Activated naive CD4-positive, alpha-beta T cell (primary cell): ENCODE measurements around the gene LHB.

ENCODE experiments used
- DNase-seq, 4 experiments: peaks; one replicate each; lab custom pipeline; 2025; lab: John Stamatoyannopoulos, UW

The LHB gene

GRCh38 chr19:49010453-49010852 is 6.4 kb downstream of the LHB start:
- no peak for DNase-seq

- no peak for DNase-seq
Observed at GRCh38 chr19:49009828-49010227, 7.1 kb downstream of the LHB start.

GRCh38 chr19:49006905-49007304 is 10.0 kb downstream of the LHB start:
- DNase-seq: no peak

DNA sequence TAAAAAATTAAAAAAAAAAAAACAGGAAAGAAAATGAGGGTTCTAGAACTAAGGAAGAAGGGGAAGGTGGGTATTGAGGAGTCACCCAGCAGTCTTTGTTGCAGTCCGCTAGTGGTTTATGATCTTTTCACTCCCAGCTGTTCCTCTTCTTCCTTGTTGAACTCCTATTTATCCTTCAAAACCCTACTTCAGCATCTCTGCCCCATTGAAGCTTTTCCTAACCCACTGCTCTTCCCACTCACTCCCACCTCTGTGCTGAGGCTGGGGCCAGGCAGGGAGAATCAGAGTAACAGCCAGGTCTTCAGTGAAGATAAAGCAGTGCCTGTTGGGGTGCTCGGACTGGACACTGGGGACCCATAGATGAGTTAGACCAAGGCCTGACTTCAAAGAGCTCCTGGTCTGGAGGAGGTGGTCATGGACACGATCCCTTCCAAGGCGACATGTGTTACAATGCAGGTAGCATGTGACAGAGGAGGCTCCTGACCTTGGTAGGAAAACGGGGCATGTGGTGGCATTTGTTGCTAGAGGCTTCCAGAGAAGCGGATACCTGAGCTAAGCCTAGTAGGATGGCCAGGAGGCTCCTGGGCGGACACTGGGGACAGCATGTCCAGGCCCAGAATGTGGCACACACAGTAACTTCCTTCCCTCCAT is 11.8 kb downstream of the LHB start:
- no peak for DNase-seq

DNA sequence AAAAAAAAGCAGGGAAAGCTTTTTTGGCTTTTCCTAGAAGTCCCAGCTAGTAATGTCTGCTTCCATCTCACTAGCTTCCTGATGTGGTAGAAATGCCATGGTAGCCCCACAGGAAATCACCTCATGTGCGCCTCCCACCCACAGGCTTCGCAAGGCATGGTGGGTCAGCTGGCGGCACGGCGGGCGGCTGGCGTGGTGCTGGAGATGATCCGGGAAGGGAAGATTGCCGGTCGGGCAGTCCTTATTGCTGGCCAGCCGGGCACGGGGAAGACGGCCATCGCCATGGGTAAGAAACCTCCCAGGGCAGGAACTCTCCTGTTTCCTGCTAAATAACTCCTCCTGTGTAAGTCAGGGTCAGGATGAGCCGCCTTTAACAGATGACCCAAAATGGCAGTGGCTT is 12.8 kb downstream of the LHB start:
- DNase-seq: no peak

DNA sequence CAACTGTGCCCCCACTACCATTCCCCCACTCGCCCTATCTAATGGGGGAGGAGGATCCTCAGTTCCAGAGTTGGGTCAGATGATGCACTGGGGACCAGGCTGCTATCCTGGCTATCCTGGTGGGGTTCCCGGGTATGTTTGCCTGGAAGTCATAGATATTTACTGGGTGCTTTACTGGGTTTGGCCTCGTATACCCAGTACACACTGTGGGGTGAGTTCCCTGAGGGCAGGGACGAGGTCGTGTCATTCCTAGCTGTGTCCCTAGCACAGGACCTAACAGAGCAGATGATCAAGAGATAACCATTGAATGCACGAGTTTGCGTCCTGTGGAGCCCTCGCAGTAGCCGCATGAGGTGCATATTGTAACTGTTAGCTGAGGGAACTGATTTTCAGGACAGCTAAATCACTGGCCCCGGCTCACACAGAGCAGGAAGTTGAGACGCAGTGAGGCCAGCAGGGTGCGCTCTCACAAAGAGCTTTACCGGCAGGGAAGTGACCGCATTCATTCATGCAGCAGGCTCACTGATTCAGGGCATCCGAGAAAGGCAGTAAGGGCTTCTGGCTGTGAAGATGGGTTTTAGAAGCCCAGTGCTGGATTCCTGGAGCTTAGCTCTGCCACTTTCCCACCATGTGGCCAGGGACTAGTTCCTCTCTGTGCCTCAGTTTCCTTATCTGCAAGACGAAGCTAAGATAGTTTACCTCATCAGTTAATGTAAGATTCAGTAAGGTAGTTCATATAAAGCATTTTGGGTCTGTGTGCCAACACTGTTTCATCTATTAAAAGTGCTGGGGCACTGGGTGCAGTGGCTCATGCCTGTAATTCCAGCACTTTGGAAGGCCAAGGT is 17.2 kb downstream of the LHB start:
- DNase-seq: peak in 3 of 4 experiments; percentile 31 to 70 (median 46)

- DNase-seq: peak in 2 of 4 experiments; percentile 10 to 31
Observed at GRCh38 chr19:48997972-48998371, 18.9 kb downstream of the LHB start.

GRCh38 chr19:48994035-48994386 is 22.9 kb downstream of the LHB start:
- no peak for DNase-seq

- peak; percentile 96 to 99 (median 98) for DNase-seq
Observed at GRCh38 chr19:48993175-48994034, 23.5 kb downstream of the LHB start, which contains the start of the genes GYS1 and RUVBL2. Gene GYS1 (minus strand): TSS chr19:48993309. CDS start chr19:48993112, 197 bp downstream. Gene RUVBL2 (plus strand): TSS chr19:48993887. CDS start chr19:48993912, 25 bp downstream.

GRCh38 chr19:48992581-48993174 is 24.2 kb downstream of the LHB start:
- peak in 1 of 4 experiments; percentile 30 for DNase-seq

DNA sequence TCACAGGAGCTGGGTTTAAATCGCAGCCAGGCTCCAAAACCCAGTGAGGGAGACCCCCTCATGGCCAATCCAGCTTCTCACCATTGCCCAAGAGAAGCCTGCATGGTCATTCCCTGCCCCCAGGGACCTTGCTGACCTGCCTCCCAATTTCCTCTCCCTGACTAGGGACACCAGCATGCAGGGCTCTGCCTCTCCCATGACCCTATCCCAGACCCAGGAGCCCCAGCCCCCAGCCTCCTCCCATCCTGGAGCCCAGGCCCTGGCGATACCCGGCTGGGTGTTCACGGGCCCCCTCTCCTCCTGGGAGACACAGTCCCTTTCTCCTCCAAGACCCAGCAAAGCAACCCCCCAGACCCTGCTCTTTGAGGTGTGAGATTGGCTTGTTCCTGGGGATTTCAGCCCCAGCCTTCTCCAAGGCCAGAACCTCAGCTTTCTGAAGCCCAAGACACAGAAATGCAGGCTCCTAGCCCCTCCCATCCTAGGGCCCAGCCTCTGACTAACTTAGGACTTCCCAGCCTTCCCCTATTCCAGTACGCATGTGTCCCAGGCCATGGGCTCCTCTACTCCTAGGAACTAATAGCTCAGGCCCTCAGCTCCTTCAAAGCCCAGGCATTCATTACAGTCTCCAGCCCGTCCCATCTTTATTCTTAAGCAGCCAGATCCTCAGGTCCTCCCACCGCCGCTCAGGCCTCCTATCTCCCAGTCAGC is 24.9 kb downstream of the LHB start:
- no peak for DNase-seq

DNA sequence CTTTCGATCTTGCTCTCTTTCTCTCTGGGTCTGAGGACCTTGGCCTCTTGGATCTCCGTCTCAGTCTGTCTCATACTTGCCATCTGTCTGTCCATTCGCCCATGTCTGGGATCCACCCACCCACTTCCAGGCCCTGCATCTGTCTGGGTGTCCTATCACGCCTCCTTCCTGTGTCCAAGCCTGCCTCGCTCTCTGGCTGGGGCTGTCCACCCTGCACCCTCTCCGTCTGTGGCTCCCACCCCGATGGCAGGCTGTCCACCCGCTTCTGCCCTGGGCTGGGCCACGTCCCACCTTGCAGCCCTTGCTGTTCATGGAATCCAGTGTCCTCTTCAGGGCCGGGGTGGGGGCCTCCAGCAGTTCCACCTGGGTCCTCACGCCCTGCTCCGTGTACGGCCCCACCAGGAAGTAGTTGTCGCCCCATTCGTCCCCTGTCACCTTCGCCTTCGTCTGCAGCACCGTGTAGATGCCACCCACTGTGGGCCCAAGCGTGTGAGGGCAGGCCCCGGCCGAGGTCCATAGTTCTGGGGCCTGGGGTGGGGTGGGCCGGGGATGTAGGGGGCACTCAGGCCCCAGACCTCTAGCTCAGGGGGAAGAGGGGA is 25.8 kb downstream of the LHB start:
- no peak for DNase-seq

DNA sequence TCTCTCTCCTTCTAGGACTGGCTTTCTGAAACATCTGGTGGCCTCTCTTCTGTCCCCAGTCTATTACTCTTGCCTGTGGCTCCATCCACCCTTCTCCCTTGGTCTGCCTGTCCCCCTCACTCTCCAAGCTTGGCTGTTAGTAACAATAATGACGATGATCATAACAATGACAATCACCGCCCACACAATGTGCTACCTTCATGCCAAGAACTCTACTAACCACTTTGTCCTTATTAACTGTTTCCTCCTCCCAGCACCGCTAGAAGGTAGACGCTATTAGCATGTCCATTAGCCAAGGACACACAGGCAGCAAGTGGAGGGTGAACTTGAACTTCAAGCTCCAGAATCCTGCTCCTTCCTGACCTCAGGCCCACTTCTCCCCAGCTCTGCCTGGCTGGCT is 26.5 kb downstream of the LHB start:
- no peak for DNase-seq

GRCh38 chr19:48989701-48990291 is 27.1 kb downstream of the LHB start:
- no peak for DNase-seq

GRCh38 chr19:48988860-48989259 is 28.0 kb downstream of the LHB start:
- DNase-seq: no peak

DNA sequence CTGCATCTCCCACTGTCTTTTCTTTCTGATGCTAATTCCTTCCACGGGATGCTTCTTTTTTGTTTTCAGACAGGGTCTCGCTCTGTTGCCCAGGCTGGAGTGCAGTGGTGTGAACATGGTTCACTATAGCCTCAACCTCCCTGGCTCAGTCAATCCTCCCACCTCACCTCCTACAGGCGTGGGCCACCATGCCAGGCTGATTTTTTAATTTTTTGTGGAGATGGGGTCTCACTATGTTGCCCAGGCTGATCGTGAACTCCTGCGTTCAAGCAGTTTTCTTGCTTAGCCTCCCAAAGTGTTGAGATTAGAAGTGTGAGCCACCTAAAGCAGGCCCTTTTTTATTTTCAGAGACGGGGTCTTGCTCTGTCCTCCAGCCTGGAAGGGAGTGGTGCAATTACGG is 28.6 kb downstream of the LHB start:
- DNase-seq: no peak

GRCh38 chr19:48987323-48987722 is 29.6 kb downstream of the LHB start:
- DNase-seq: no peak

GRCh38 chr19:48986211-48986610 is 30.7 kb downstream of the LHB start:
- no peak for DNase-seq

GRCh38 chr19:48985711-48986110 is 31.2 kb downstream of the LHB start:
- DNase-seq: no peak

GRCh38 chr19:48982280-48982679 is 34.6 kb downstream of the LHB start:
- DNase-seq: no peak

GRCh38 chr19:48977061-48977460 is 39.8 kb downstream of the LHB start:
- DNase-seq: no peak
